PC-9 (cell line): Measurements from ENCODE around the gene SLC25A51. TPM values are rescaled to one million over a fixed set of nuclear protein-coding genes. Genes with fewer than 3 reads are reported as not detected.

Experiments used
- BruUV-seq: library from RNA; stranded (reverse); fragments of 400-500 nt; replicated peaks from 2 replicates; lab custom pipeline; 2021; lab: Mats Ljungman, UMichigan
- CTCF ChIA-PET: fragments of 300-600 bp; sonication (Branson Sonifier 250); formaldehyde crosslinking; loops from one replicate; lab custom pipeline; 2022; ENCODE audit warnings: antibody characterized with exemption; lab: Charles Lee
- POLR2A ChIA-PET: fragments of 300-600 bp; sonication (Branson Sonifier 250); formaldehyde crosslinking; loops from one replicate; lab custom pipeline; 2022; ENCODE audit warnings: antibody characterized with exemption; ENCODE audit not compliant: unreplicated experiment; lab: Charles Lee
- DNase-seq, 2 experiments: peaks; one replicate each; pipeline versions ENCODE4 v3.0.0 to v3.0.0-alpha.2; 2015 to 2022; ENCODE audit warnings: mixed read lengths in 1 of 2
- H2AFZ ChIP-seq: fragments of 200-600 bp; sonication (generic); 2 replicates; pipeline ENCODE4 v1.8.1; 2017; ENCODE audit warnings: antibody characterized with exemption
- H3F3A ChIP-seq: fragments of 200-600 bp; sonication (generic); 2 replicates; pipeline ENCODE4 v1.8.1; 2017; ENCODE audit warnings: antibody characterized with exemption, mild to moderate bottlenecking, low read depth; ENCODE audit not compliant: insufficient read depth
- H3K27ac ChIP-seq: fragments of 200-600 bp; sonication (generic); 2 replicates; pipeline ENCODE4 v1.6.1; 2016; ENCODE audit warnings: mixed run types
- H3K27me3 ChIP-seq: fragments of 200-600 bp; sonication (generic); 2 replicates; pipeline ENCODE4 v1.6.1; 2016; ENCODE audit warnings: low read depth, mixed run types; ENCODE audit not compliant: insufficient read depth
- H3K36me3 ChIP-seq: fragments of 200-600 bp; sonication (generic); 2 replicates; pipeline ENCODE4 v1.6.1; 2016; ENCODE audit warnings: low read depth, mixed run types
- H3K4me1 ChIP-seq: fragments of 200-600 bp; sonication (generic); replicated peaks from 2 replicates; pipeline ENCODE4 v1.6.1; 2016; ENCODE audit warnings: mixed run types; ENCODE audit not compliant: insufficient read depth
- H3K4me2 ChIP-seq: fragments of 200-600 bp; sonication (generic); 2 replicates; pipeline ENCODE4 v1.6.1; 2017; ENCODE audit warnings: mixed run types
- H3K4me3 ChIP-seq: fragments of 200-600 bp; sonication (generic); 2 replicates; pipeline ENCODE4 v1.6.1; 2016; ENCODE audit warnings: mixed run types
- H3K79me2 ChIP-seq: fragments of 200-600 bp; sonication (generic); 2 replicates; pipeline ENCODE4 v1.6.1; 2017; ENCODE audit warnings: low read depth, mixed run types
- H3K9me2 ChIP-seq: fragments of 200-600 bp; sonication (generic); 2 replicates; pipeline ENCODE4 v1.8.1; 2017; ENCODE audit warnings: mild to moderate bottlenecking; ENCODE audit not compliant: insufficient read depth
- H3K9me3 ChIP-seq: fragments of 200-600 bp; sonication (generic); 2 replicates; pipeline ENCODE4 v1.8.1; 2016; ENCODE audit warnings: low read depth; ENCODE audit not compliant: insufficient read depth
- H4K20me1 ChIP-seq: fragments of 200-600 bp; sonication (generic); 2 replicates; pipeline ENCODE4 v1.8.1; 2017; ENCODE audit not compliant: insufficient read depth
- EZH2 ChIP-seq: fragments of 200-600 bp; sonication (generic); IDR thresholded peaks from 2 replicates; pipeline ENCODE4 v1.8.0; 2017; ENCODE audit warnings: antibody characterized with exemption, low read depth
- intact Hi-C: fragments of 100-400 bp; cut with micrococcal nuclease; formaldehyde crosslinking; loops from one replicate; pipeline ENCODE4 v1.10.0; 2022; ENCODE audit not compliant: unreplicated experiment
- total RNA-seq: library from RNA; stranded (reverse); gene quantifications from 2 replicates; pipeline ENCODE4 v1.2.3, GENCODE V29; 2021
- TF ChIP-seq, protein P1 (sequence below): fragments of 200-600 bp; sonication (generic); conservative IDR thresholded peaks from 2 replicates; pipeline ENCODE4 v1.6.1; 2017; ENCODE audit warnings: mixed run types, antibody characterized with exemption, mild to moderate bottlenecking, moderate library complexity

Gene SLC25A51
- total RNA-seq, 1 experiment from 2014 or later, result 14.9 TPM

GRCh38 chr9:37840560-37841194, 63.2 kb downstream of the SLC25A51 start:
- no TSS peak for BruUV-seq
- H3K9me3 ChIP-seq, result no peaks in the 10 kb centered on the region
- no peaks in the 10 kb centered on the region for H4K20me1 ChIP-seq
- no peaks in the 10 kb centered on the region for H3K36me3 ChIP-seq
- ChIA-PET POLR2A (no interaction called here), CTCF (interaction anchor here (0.6 kb wide), 1 partner anchor 711 kb away, joined by 16 read pairs; no protein-coding TSS in a partner anchor)
- peak; percentile 14 to 36 for DNase-seq
- H3K9me2 ChIP-seq, result no peaks in the 10 kb centered on the region
- TF ChIP-seq EZH2, result no peak
- TF ChIP-seq, protein P1, sequence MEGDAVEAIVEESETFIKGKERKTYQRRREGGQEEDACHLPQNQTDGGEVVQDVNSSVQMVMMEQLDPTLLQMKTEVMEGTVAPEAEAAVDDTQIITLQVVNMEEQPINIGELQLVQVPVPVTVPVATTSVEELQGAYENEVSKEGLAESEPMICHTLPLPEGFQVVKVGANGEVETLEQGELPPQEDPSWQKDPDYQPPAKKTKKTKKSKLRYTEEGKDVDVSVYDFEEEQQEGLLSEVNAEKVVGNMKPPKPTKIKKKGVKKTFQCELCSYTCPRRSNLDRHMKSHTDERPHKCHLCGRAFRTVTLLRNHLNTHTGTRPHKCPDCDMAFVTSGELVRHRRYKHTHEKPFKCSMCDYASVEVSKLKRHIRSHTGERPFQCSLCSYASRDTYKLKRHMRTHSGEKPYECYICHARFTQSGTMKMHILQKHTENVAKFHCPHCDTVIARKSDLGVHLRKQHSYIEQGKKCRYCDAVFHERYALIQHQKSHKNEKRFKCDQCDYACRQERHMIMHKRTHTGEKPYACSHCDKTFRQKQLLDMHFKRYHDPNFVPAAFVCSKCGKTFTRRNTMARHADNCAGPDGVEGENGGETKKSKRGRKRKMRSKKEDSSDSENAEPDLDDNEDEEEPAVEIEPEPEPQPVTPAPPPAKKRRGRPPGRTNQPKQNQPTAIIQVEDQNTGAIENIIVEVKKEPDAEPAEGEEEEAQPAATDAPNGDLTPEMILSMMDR, result no peak
- no peaks in the 10 kb centered on the region for H3K27me3 ChIP-seq
- H3K4me2 ChIP-seq, result no peak overlapping the region
- peaks cover 5% of the 10 kb centered on the region; the same call in 1 of the 2 replicates for H3K4me1 ChIP-seq
- intact Hi-C loops, result no loop called here
- H3K4me3 ChIP-seq, result no peak overlapping the region
- no peak overlapping the region for H2AFZ ChIP-seq
- no peak overlapping the region for H3K27ac ChIP-seq
- 0 out of 2 replicates have a peak, but pooled peaks cover 6% of the 10 kb centered on the region for H3K79me2 ChIP-seq
- H3F3A ChIP-seq, result no peaks in the 10 kb centered on the region

- peaks cover 5% of the 10 kb centered on the region; the same call in 1 of the 2 replicates for H3K4me1 ChIP-seq
Observed at GRCh38 chr9:37839496-37840461, 64.1 kb downstream of the SLC25A51 start.

More at GRCh38 chr9:37839496-37840461, 64.1 kb downstream of the SLC25A51 start:
- H2AFZ ChIP-seq, result no peak overlapping the region
- ChIA-PET CTCF (interaction anchor here (0.6 kb wide), 1 partner anchor 710 kb away, joined by 16 read pairs; no protein-coding TSS in a partner anchor), POLR2A (no interaction called here)
- H3K9me3 ChIP-seq, result no peaks in the 10 kb centered on the region
- no peak overlapping the region for H3K4me3 ChIP-seq
- H3F3A ChIP-seq, result no peaks in the 10 kb centered on the region
- H3K9me2 ChIP-seq, result no peaks in the 10 kb centered on the region
- H3K36me3 ChIP-seq, result no peaks in the 10 kb centered on the region
- intact Hi-C loops, result no loop called here
- 0 out of 2 replicates have a peak, but pooled peaks cover 6% of the 10 kb centered on the region for H3K79me2 ChIP-seq
- peak overlapping the region; percentile 39; the same call in 1 of the 2 replicates for H3K27ac ChIP-seq
- no TSS peak for BruUV-seq
- TF ChIP-seq EZH2, result no peak
- TF ChIP-seq, protein P1, result no peak
- H3K4me2 ChIP-seq, result no peak overlapping the region
- no peaks in the 10 kb centered on the region for H4K20me1 ChIP-seq
- no peak for DNase-seq
- no peaks in the 10 kb centered on the region for H3K27me3 ChIP-seq

Other genes with a start within 250 kb of the SLC25A51 start
- 5.2 and 8.8 TPM in 2 replicates for gene TRMT10B, start 150.3 kb downstream of the SLC25A51 start, total RNA-seq
- 24.7 and 40.7 TPM in 2 replicates for gene EXOSC3, start 119.1 kb downstream of the SLC25A51 start, total RNA-seq
- gene DCAF10, start 103.3 kb downstream of the SLC25A51 start, total RNA-seq, result 20.5 and 22.6 TPM in 2 replicates
- gene SHB, start 165.1 kb upstream of the SLC25A51 start, total RNA-seq, result 22.7 and 23.8 TPM in 2 replicates